Activated naive CD4-positive, alpha-beta T cell treated with anti-CD3 and anti-CD28 coated beads, Interleukin-2, amount 50 U/mL, for 24 hours (primary cell): Measurements from ENCODE around the gene CPN1.
"Not testable (repeated sequence)": the region's sequence is repeated elsewhere in the genome, so short reads cannot be mapped to it uniquely, and the experiment has no call there.

Experiments
- H3K27ac Mint-ChIP-seq: one replicate; pipeline ENCODE4 v1.8.0; 2021; ENCODE audit warnings: mild to moderate bottlenecking, mixed read lengths
- H3K27me3 Mint-ChIP-seq: one replicate; pipeline ENCODE4 v1.8.0; 2021; ENCODE audit warnings: mixed read lengths
- H3K36me3 Mint-ChIP-seq: one replicate; pipeline ENCODE4 v1.8.0; 2021; ENCODE audit warnings: mixed read lengths
- H3K4me1 Mint-ChIP-seq: one replicate; pipeline ENCODE4 v1.8.0; 2021; ENCODE audit warnings: mixed read lengths
- H3K4me3 Mint-ChIP-seq: one replicate; pipeline ENCODE4 v1.8.0; 2021; ENCODE audit warnings: mild to moderate bottlenecking, mixed read lengths
- H3K9me3 Mint-ChIP-seq: one replicate; pipeline ENCODE4 v1.8.0; 2021; ENCODE audit warnings: mixed read lengths

The CPN1 gene

DNA sequence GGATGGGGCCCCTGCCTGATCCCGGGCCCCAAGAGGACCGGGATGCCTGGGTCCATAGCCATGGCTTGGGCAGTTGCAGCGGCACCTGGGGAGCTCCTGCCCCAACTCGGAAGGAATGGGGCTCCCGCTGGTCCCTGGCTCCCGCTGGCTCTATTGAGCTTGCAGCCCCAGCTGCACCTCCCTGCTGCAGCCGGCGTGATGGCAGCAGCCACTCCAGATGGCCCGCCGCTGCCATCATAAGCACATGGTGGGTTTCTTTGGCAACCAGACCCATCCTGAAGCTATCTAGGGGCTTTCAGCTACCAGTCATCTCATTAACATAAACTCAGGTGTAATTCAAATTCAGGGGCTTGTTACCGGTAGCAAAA is 60.8 kb downstream of the CPN1 start:
- Mint-ChIP-seq H3K27ac (no peak overlapping the region), H3K36me3 (no peaks in the 10 kb centered on the region), H3K9me3 (no peaks in the 10 kb centered on the region), H3K4me1 (no peaks in the 10 kb centered on the region), H3K4me3 (no peak overlapping the region), H3K27me3 (no peaks in the 10 kb centered on the region)

DNA sequence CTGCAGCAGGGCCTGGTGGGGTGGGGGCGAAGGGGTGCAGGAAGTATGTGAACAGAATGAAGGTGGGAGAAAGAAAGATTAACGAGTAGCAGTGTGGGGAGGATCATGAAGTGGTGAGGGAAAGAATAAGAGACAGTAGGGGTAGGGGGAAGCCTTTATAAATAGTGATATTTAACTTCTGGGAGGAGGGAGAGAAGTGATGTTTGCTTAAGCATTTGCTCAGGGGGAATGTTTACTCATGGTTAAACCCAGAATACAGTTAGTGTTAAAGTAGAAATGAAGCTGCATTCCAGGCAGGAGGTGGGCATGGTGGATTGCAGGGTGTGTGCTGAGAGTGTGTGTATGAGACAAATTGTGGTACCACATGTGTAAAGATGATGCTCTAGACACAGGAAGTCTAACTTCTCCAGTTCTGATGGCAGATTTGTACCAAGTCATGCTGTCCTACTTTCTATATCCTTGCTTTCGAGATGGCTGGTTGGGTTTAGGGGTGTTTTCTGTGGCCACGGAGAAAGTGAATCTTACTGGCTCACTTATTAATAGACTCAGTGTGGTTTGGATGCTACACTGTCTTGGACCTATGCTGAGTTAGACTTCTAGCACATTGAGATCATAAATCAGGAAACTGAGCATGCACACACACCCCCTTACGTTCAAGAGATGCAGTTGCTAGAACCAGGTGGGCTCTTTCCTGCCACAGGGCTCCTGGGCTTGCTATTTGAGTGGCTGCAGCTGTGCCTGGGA is 61.4 kb downstream of the CPN1 start:
- Mint-ChIP-seq H3K27ac (no peak overlapping the region), H3K36me3 (no peaks in the 10 kb centered on the region), H3K27me3 (no peaks in the 10 kb centered on the region), H3K4me1 (no peaks in the 10 kb centered on the region), H3K4me3 (no peak overlapping the region), H3K9me3 (no peaks in the 10 kb centered on the region)

DNA sequence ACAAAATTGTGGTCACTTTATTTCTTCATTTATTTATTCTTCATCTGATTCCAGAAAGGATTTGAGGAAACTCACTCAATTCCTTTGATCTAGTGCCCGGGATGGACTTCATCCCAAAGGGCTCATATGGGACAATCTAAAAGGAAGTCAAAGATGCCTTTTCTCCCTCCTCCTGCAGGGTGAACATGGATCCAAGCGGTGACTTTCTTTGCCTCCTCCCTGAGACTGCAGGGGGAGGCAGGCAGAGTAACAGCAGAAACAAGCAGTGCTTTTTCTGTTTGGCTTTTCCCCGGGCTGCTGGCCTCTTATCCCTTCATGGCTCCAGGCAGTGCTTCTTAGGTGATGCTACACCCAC is 61.9 kb downstream of the CPN1 start:
- Mint-ChIP-seq H3K4me1 (no peaks in the 10 kb centered on the region), H3K27ac (no peak overlapping the region), H3K9me3 (no peaks in the 10 kb centered on the region), H3K4me3 (no peak overlapping the region), H3K27me3 (no peaks in the 10 kb centered on the region), H3K36me3 (no peaks in the 10 kb centered on the region)

DNA sequence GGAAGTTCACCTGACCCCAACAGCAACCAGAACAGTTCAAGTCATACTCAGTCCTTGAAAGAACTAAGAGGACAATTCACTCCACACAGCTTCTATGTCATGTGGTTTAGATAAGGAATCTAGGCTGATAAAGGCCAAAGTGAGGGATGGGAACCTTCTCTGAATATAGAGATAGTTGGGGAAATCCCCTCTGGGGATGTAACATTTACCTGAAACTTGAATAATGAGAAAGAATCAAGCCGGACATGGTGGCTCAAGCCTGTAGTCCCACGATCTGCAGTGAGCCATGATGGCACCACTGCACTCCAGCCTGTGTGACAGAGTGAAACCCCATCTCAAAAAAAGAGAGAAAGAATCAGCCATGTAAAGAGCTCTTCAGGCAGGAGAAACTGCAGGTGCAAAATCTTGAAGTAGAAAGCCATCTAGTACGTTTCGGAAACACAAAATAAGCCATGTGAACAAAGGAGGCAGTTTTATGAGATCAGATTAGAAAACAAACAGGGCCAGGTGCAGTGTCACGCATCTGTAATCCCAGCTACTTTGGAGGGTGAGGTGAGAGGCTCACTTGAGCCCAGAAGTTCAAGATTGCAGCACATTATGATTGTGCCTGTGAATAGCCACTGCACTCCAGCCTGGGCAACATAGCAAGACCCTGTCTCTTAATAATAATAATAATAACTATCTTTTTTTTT is 67.5 kb downstream of the CPN1 start:
- no peak overlapping the region for H3K4me3 Mint-ChIP-seq
- H3K27ac Mint-ChIP-seq = no peak overlapping the region
- H3K36me3 Mint-ChIP-seq = no peaks in the 10 kb centered on the region
- no peaks in the 10 kb centered on the region for H3K27me3 Mint-ChIP-seq
- H3K4me1 Mint-ChIP-seq = peaks cover 10% of the 10 kb centered on the region
- no peaks in the 10 kb centered on the region for H3K9me3 Mint-ChIP-seq

DNA sequence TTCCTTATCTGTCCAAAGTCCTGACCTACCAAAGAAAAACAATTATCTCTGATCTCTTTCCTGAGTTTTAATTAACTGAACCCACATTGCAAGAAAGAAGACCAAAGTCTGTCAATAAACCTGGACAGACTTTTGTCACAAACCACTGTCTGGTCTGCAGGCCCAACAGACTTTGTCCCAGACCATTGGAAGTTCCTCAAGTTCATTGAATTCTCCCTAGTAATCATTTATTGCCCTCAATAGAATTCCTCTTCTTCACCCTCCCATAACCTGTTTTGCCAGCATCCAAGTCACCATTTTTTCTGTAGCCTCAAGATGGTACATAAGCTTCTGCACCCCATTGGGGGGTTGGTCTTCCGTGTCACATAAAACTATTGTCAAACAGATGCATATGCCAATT is 68.0 kb downstream of the CPN1 start:
- H3K9me3 Mint-ChIP-seq = no peaks in the 10 kb centered on the region
- peaks cover 16% of the 10 kb centered on the region for H3K4me1 Mint-ChIP-seq
- no peak overlapping the region for H3K27ac Mint-ChIP-seq
- H3K27me3 Mint-ChIP-seq = no peaks in the 10 kb centered on the region
- H3K4me3 Mint-ChIP-seq = no peak overlapping the region
- no peaks in the 10 kb centered on the region for H3K36me3 Mint-ChIP-seq

DNA sequence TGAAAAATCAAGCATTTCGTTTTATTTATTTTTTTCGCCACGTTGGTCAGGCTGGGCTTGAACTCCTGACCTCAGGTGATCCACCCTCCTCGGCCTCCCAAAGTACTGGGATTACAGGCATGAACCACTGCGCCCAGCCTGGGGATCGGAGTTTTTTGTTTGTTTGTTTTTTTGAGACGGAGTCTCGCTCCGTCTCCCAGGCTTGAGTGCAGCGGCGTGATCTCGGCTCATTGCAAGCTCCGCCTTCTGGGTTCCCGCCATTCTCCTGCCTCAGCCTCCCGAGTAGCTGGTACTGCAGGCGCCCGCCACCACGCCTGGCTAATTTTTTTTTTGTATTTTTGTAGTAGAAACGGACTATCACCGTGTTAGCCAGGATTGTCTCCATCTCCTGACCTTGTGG is 69.8 kb downstream of the CPN1 start:
- H3K9me3 Mint-ChIP-seq, H3K27ac Mint-ChIP-seq, H3K27me3 Mint-ChIP-seq, H3K36me3 Mint-ChIP-seq, H3K4me3 Mint-ChIP-seq: not testable (repeated sequence)
- peaks cover 33% of the 10 kb centered on the region for H3K4me1 Mint-ChIP-seq

DNA sequence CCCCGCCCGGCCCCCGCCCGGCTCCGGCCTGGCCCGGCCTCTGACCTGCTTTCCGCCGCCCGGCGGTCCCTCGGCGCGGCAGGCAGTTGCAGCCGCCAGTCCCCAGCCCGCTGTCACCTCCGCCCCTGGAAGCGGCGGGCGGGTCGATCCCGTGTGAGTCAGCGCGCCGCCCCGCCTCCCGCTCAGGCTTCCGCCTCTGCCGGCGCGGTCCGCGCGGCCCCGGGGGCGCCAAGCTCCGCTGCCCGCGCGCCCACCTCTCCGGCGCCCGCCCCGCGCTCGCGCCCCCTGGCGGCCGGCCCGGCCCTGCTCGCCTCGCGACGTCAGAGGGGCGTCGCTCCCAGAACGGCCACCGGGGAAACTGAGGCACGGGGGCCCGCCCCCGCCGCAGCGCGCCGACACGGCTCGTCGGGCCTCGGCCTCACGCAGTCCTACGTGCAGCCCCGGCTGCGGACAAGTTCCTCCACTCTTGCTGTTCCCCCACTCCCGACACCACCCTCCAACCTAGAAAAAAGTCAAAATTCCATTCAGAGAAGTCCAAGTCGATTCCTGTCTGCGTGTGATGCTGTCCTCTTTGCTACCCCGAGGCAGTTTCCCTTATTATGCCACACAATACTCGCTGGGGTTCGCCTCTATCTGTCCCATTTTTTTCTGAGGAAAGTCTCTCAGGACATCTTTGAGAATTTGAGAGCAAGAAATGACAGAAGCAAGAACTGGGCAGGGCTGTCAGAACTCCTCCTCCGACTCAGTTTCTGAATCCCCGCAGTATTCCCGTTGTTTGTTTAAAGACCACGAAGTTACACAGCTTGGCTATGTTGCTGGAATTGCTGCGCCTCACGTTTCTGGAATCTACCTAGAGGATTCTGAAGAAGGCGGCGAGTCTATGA is 71.6 kb downstream of the CPN1 start, which contains the start of gene DNMBP:
Gene DNMBP, minus strand, starts transcription at position 155 of the 884 bp plus-strand sequence. CDS start 37,823 bp downstream, outside the sequence.
- Mint-ChIP-seq H3K36me3 (no peaks in the 10 kb centered on the region), H3K27me3 (no peaks in the 10 kb centered on the region), H3K27ac (peak within 1 kb of the TSS; percentile 88), H3K4me1 (peaks cover 51% of the 10 kb centered on the region), H3K9me3 (no peaks in the 10 kb centered on the region), H3K4me3 (peak within 1 kb of the TSS; percentile 94)

DNA sequence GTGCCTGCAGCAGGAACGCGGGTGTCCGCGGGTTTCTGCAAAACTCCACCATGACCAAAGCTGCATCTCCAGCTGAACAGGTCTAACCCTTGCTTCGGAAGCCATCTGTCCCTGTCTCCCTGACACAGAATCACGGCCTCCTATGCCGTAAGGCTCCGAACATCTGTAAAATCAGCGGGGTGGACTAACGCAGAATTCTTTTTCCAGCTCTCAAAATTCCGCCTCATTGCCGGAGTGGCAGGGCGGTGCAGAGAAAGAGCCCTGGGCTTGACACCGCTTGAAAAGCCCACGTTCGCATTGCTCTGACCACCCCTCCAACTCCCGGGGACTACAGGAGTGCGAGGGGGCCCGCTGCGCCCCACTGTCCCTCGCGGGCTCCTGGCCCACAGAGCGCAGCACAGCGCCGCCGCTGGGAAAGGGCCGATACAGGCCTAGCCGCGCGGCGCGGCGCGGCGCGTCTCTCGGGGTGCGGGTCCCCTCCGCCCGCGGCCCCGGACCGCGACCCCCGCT is 72.3 kb downstream of the CPN1 start:
- no peaks in the 10 kb centered on the region for H3K36me3 Mint-ChIP-seq
- no peaks in the 10 kb centered on the region for H3K27me3 Mint-ChIP-seq
- peak overlapping the region; percentile 86 for H3K4me3 Mint-ChIP-seq
- H3K27ac Mint-ChIP-seq = no peak overlapping the region
- H3K4me1 Mint-ChIP-seq = peaks cover 53% of the 10 kb centered on the region
- H3K9me3 Mint-ChIP-seq = no peaks in the 10 kb centered on the region

DNA sequence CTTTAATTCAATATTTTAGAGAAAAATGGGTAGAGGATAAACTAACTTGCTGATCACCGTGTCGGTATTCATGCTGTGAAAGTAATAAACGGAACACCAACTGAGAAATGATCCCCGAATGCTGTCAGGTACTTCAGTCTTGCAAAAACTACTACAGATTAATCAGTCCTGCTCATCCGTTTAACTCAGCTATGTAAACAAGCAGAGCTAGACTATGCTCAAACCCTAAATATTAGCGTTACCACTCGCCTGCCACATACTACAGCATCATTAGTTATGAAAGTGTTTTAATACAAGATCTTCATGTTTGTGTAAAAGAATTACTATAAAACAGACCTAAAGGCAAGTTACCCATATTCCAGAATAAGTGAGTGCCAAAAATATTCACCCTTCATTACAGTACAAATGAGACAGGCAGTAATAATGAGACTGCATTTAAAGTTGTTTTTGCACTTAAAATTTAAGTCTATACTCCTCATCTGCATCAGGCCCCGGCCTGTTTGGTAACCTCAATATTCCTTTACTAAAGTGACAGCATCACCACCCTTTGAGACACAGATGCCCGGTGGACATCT is 72.9 kb downstream of the CPN1 start:
- Mint-ChIP-seq H3K27me3 (no peaks in the 10 kb centered on the region), H3K4me1 (peaks cover 53% of the 10 kb centered on the region), H3K9me3 (no peaks in the 10 kb centered on the region), H3K27ac (no peak overlapping the region), H3K4me3 (peak overlapping the region; percentile 86), H3K36me3 (no peaks in the 10 kb centered on the region)

DNA sequence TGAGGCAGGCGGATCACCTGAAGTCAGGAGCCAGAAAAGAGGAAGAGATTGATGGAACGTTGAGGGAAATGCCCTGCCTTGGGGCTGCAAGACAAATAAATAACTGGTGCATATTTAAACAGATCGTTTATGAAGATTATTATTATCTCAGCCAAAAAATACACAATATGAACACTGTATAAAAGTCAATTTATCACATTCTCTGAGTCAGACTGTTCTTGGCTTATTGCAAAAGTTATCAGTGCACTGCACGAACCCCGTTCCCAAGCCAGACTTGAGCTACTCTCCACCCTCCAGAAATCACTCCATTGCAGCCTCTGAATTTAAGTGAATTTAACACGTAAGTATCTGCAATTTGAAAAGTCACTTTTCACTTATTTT is 73.5 kb downstream of the CPN1 start:
- no peak overlapping the region for H3K27ac Mint-ChIP-seq
- H3K27me3 Mint-ChIP-seq = no peaks in the 10 kb centered on the region
- H3K4me1 Mint-ChIP-seq = peaks cover 53% of the 10 kb centered on the region
- no peaks in the 10 kb centered on the region for H3K9me3 Mint-ChIP-seq
- peak overlapping the region; percentile 86 for H3K4me3 Mint-ChIP-seq
- no peaks in the 10 kb centered on the region for H3K36me3 Mint-ChIP-seq

DNA sequence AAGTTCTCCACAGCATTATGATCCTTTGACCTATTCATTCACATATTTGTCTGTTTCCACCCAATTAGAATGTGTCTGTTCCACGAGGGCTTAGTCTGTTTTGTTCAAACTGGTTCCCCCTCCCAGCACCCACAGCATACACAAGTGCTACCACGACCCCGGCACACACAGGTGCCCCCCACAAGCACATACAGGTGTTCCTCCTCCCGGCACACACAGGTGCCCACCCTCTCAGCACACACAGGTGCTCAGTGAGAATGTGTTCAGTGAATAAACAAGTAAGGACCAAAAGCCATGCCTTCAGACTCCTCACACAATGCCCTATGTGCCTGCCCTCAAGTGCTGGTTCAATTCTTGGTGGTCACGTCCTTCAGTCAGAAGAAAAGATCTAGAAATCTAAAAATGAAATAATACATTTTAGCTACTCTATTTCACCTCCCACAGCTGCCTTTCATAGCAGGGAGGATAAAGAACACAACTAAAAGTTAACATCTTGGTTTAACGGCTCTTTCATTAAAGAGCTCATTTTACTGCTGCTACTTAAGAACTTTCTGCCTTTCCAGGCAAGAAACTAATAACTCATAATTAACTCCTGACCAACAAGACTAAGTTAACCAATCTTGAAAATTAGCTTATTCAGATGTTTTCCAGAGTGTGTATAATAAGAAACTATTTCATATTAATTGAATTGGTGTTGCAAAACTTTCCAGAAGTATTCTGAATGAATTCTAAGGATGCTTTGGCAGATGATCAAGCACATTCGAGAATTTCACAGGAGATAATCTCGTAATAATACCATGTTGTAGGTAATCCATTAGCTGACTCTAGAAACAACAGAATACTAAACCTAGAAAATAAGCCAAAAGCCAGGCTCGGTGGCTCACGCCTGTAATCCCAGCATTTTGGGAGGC is 74.2 kb downstream of the CPN1 start:
- H3K27me3 Mint-ChIP-seq = no peaks in the 10 kb centered on the region
- H3K27ac Mint-ChIP-seq = no peak overlapping the region
- no peaks in the 10 kb centered on the region for H3K36me3 Mint-ChIP-seq
- peaks cover 53% of the 10 kb centered on the region for H3K4me1 Mint-ChIP-seq
- H3K4me3 Mint-ChIP-seq = peak overlapping the region; percentile 66
- H3K9me3 Mint-ChIP-seq = no peaks in the 10 kb centered on the region

DNA sequence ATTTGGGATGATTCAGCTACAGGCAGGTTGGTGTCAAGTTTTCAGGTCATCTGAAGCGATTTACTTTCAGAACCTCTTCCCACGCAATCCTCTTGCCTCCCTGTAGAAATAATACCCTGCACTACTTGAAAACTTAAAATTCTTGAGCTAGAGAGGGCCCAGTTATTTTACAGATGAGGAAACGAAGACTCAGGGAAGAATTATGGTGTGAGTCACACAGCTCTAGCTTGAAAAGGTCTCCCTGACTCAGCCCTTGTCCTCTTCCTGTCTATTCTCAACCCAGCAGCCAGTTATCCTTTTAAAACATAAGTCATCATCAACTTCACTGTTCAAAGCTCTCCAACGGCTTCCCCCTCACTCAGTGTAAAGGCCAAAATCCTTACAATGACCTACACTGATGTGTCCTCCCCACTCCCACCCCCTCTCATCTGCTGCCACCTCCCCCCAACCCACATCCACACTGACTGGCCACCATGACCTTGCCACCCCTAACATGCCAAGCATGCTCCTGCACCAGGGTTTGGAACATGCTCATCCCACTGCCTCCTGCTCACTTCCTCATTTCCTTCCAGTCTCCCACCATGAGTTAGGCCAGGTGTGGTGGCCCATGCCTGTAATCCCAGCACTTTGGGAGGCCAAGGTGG is 75.3 kb downstream of the CPN1 start:
- no peaks in the 10 kb centered on the region for H3K36me3 Mint-ChIP-seq
- H3K4me1 Mint-ChIP-seq = peaks cover 53% of the 10 kb centered on the region
- no peaks in the 10 kb centered on the region for H3K9me3 Mint-ChIP-seq
- peak overlapping the region; percentile 13 for H3K4me3 Mint-ChIP-seq
- H3K27me3 Mint-ChIP-seq = no peaks in the 10 kb centered on the region
- H3K27ac Mint-ChIP-seq = peak overlapping the region; percentile 20

DNA sequence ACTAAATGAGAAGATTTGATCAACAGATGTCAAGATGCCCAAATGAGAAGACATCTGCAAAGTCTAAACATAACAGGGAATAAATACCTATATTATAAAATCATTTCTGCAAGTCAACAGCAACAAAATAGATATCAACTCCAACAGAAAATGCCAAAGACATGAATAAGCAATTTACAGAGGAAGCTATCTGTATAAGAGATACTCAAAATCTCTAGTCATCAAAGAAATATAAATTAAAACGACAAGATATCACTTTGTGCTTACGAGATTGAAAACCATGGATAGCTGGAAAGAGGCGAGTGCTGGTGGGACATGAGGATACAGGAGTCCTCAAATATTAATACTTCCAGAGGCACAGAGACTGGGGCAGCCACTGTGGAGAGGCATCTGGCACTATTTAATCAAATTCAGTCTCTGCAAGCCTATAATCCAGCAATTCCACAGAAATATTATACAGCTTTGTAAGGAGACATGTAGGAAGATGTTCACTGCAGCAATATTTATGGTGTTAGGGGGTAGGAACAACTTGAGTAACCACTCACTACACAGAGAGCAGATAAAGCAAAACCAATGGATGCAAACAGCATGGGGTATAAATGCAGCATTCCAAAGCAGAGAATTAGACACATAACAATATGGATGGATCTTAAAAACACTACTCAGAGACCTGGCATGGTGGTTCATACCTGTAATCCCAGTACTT is 76.7 kb downstream of the CPN1 start:
- no peaks in the 10 kb centered on the region for H3K9me3 Mint-ChIP-seq

More for the DNA sequence above, 76.7 kb downstream of the CPN1 start:
- no peaks in the 10 kb centered on the region for H3K27me3 Mint-ChIP-seq
- H3K4me3 Mint-ChIP-seq = no peak overlapping the region
- H3K4me1 Mint-ChIP-seq = peaks cover 44% of the 10 kb centered on the region
- no peaks in the 10 kb centered on the region for H3K36me3 Mint-ChIP-seq
- no peak overlapping the region for H3K27ac Mint-ChIP-seq
